ENCODE data around the gene TAGLN2. TPM values are rescaled to one million over a fixed set of nuclear protein-coding genes. Genes with fewer than 3 reads are reported as not detected.

TAGLN2 gene
- total RNA-seq, result 221 and 355 TPM in 2 replicates

DNA sequence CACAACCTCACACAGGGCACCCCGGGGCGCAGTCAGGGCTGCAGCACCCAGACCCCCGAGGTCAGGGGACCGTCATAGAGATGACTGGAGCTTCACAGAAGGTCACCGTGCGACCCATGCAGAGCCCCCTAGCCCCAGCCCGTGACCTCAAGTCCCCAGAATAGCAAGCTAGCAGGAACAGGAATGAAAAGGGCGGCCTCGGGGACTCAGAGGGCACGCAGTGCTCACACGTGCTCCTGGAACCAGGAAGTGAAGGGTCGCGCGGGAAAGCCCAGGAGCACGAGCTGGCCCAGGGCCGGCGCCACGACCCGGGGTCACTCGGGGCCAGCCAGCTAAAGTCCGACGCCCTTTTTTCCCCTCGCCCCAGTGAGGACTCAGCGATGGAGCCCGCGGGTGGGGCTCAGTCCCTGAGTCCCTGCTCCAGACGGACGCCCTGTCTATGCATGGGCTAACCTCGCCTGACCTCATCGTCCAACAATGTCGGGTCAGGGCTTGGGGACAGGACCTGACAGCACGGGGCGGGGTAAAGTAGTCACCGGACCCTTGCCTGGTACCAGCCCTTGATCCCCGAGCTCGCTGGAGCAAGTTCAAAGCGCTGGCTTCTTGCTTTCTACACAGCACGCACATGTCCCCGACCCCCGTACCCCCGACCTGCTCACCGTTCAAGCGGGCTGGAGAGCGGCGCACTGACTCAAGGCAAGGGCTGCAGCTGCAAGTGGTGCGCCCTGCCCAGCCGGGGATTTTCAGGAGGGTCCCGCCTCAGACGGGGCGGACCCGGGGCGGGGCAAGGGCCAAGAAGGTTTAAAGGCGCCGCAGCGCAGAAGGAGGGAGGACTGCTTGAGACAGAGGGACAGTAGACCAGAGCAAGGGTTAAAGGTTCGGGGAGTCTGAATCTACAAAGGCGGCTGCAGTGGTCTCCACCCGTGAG, at the start of gene TAGLN2:
TAGLN2 (minus strand) TSS at position 717 of the 928 bp plus-strand sequence. CDS start 4,998 bp downstream, outside the sequence.

GRCh38 chr1:159953536-159954515, 28.5 kb upstream of the TAGLN2 start, which contains the start of gene SLAMF9:
Gene SLAMF9 (minus strand): TSS chr1:159954237. CDS start chr1:159954137, 100 bp downstream.

DNA sequence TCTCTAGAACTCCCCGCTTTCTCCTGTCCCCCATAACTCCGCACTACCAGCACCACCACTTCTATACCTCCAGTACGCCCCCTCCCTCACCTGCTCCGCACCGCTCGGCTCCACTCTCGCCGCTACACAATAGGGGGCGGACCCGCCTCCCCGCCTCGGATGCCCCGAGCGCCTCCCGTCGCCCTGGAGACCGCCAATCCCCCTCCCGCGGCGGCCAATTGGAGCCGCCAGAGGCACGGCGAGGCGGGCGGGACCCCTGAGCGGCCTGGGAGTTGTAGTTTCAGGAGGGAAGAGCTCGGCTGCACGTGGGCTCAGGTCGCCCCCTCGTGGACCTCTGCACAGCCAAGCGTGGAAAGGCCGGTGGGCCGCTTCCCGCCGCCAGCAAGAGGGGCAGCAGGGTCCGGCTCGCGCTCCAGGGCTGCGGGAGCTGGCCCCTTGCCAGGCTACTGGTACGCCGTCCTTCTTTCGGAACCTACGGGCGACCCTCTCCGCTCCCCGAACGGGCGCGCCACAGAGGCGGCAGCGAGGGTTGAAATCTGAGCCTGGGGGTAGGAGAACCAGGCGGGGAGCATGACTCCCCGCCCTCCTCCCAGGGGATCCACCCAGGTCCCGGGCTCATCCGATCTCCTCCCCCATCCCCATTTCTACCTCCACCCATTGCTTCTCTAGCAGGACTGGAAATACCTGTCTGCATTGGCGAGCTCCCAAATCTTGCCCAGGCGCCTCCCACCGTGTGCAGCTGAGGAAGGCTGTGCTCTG, 20.4 kb upstream of the TAGLN2 start, which contains the start of gene IGSF9:
IGSF9 (minus strand) TSS at position 131 of the 759 bp plus-strand sequence. CDS start 2,159 bp downstream, outside the sequence.

DNA sequence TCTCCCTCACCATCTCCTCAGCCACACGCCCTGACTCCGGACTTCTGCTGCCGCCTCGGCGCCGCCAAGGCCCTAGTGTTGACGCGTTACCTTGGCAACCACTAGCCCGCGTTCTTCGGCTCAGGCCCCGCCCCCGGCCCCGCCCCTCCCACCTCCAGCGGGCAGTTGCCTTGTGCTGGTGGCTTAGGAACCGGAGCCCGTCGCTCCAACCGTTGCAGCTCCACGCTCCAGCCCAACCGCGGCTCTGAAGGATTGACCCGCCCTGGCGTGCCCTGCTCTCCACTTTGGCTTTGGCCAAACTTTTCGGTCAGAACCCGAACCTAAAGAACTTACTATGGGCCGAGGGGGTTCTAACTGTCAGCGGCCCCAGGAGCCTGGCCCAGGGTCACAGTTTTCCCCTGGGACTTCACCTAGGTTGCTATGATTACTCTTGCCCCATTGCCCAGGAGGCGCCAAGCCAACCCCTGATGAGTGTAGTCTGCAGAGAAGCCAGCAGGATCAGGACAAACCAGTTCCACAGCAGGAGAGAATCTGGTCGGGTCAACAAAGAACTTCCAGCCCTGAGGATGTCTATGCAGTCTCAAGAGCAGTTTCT, 25.1 kb downstream of the TAGLN2 start, which contains the start of gene CFAP45:
CFAP45 (minus strand) TSS at position 80 of the 595 bp plus-strand sequence; CDS start at position 13, 67 bp downstream.

Other genes with a start within 250 kb of the TAGLN2 start
- gene CRP, start 210.9 kb downstream of the TAGLN2 start, total RNA-seq, result not detected in 2 replicates
- 14.1 and 14.5 TPM in 2 replicates for gene DUSP23, start 144.5 kb downstream of the TAGLN2 start, total RNA-seq
- gene FCRL6, start 123.1 kb downstream of the TAGLN2 start, total RNA-seq, result not detected in 2 replicates
- not detected in 2 replicates for gene SLAMF8, start 98.6 kb downstream of the TAGLN2 start, total RNA-seq
- gene VSIG8, start 62.9 kb downstream of the TAGLN2 start, total RNA-seq, result under 0.01 TPM in 2 replicates
- 0.79 and 1.0 TPM in 2 replicates for gene CFAP45, start 25.3 kb downstream of the TAGLN2 start, total RNA-seq
- 0.09 TPM in 1 of 2 replicates, not detected in the other for gene IGSF9, start 20.1 kb upstream of the TAGLN2 start, total RNA-seq
- gene SLAMF9, start 28.7 kb upstream of the TAGLN2 start, total RNA-seq, result not detected in 2 replicates
- 2.8 and 3.2 TPM in 2 replicates for gene PIGM, start 106.5 kb upstream of the TAGLN2 start, total RNA-seq
- gene KCNJ10, start 144.7 kb upstream of the TAGLN2 start, total RNA-seq, result not detected in 2 replicates
- gene KCNJ9, start 156.0 kb upstream of the TAGLN2 start, total RNA-seq, result under 0.01 and 0.09 TPM in 2 replicates
- 12.8 and 15.1 TPM in 2 replicates for gene IGSF8, start 173.1 kb upstream of the TAGLN2 start, total RNA-seq
- 0.16 and 0.60 TPM in 2 replicates for gene ATP1A2, start 190.3 kb upstream of the TAGLN2 start, total RNA-seq
- not detected in 2 replicates for gene ATP1A4, start 226.1 kb upstream of the TAGLN2 start, total RNA-seq